OCI-LY3 (cell line): ENCODE data around the gene GBX2.

Experiments used
- H2AFZ ChIP-seq: fragments of 200-600, 300-600 bp; shearing (Covaris generic); 2 replicates; pipeline ENCODE4 v1.6.0; 2014; ENCODE audit warnings: antibody characterized with exemption, low read depth, low read length
- H3K27ac ChIP-seq: fragments of 200-600, 300-600 bp; sonication (generic); 2 replicates; pipeline ENCODE4 v1.5.1; 2014; ENCODE audit warnings: mild to moderate bottlenecking, low read length, moderate library complexity, mixed read lengths
- H3K27me3 ChIP-seq: fragments of 200-600, 300-600 bp; sonication (generic); 2 replicates; pipeline ENCODE4 v1.6.1; 2014; ENCODE audit warnings: low read depth, low read length, mixed read lengths
- H3K36me3 ChIP-seq: fragments of 200-600, 300-600 bp; sonication (generic); replicated peaks from 2 replicates; pipeline ENCODE3; 2014; ENCODE audit warnings: low read depth, low read length, mixed read lengths
- H3K4me1 ChIP-seq: fragments of 300-600, 200-600 bp; sonication (generic); 2 replicates; pipeline ENCODE4 v1.6.1; 2014; ENCODE audit warnings: low read length, mixed read lengths
- H3K4me2 ChIP-seq: fragments of 200-600, 300-600 bp; sonication (generic); 2 replicates; pipeline ENCODE4 v1.6.1; 2014; ENCODE audit warnings: low read length, mixed read lengths
- H3K4me3 ChIP-seq: fragments of 300-600, 200-600 bp; sonication (generic); 2 replicates; pipeline ENCODE4 v1.5.1; 2014; ENCODE audit warnings: antibody characterized with exemption, mild to moderate bottlenecking, low read length, moderate library complexity
- H3K79me2 ChIP-seq: fragments of 300-600, 200-600 bp; shearing (Covaris generic); 2 replicates; pipeline ENCODE4 v1.6.1; 2014; ENCODE audit warnings: mild to moderate bottlenecking, low read length, mixed read lengths
- H3K9ac ChIP-seq: fragments of 300-600, 200-600 bp; shearing (Covaris generic); 2 replicates; pipeline ENCODE4 v1.6.0; 2014; ENCODE audit warnings: mild to moderate bottlenecking, low read length, moderate library complexity
- H3K9me3 ChIP-seq: fragments of 200-600, 300-600 bp; shearing (Covaris generic); 2 replicates; pipeline ENCODE4 v1.6.1; 2014; ENCODE audit warnings: low read length, mixed read lengths; ENCODE audit not compliant: insufficient read depth
- H4K20me1 ChIP-seq: fragments of 200-600, 300-600 bp; sonication (generic); 2 replicates; pipeline ENCODE4 v1.6.1; 2016; ENCODE audit warnings: low read length, mixed read lengths; ENCODE audit not compliant: insufficient read depth
- EZH2phosphoT487 ChIP-seq: fragments of 200-600 bp; shearing (Covaris generic); IDR thresholded peaks from 2 replicates; pipeline ENCODE4 v1.6.1; 2018; ENCODE audit warnings: antibody characterized with exemption, mixed run types, low read depth
- TF ChIP-seq, protein P1 (sequence below): fragments of 200-600, 300-600 bp; sonication (generic); IDR thresholded peaks from 2 replicates; pipeline ENCODE4 v1.5.1; 2014; ENCODE audit warnings: antibody characterized with exemption, low read length, low read depth

Gene GBX2

DNA sequence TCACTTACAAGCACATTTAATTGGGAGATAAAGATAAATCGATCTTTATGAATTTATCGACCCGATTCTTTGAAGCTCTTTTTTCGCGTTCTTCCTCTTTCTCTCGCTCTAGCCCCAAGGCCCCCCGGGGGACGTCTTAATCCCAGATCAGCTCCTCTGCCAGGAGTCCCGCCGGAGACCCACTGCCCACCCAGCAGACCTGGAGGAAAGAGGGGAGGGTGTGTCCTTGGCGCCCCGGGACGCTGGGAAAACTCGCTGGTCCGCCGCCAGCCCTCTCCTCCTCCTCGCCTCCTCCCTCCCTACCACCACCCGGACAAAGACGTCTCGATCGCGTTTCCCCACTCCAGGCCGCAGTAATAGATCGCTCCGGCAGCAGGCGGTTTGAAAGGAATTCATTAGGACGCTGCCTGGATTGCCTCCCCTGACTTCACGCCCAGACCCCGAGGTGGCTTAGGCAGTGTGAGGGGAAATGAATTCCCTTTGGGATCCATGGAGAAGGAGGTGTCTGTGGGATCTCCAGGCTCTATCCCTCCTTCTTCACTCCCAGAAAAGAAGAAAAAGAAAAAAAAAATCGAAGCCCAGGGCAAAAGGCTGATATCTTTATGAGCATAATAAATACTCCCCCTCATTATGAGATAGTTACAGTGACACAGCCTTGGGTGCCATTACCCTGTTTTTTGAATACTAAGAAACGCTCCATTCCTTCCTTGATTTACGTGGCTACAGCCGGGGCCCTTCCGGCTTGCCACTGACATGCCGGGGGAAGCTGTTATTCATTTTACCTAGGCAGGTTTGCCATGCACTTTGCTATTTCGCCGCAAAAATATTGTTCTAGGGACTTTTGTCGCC is 1.8 kb upstream of the GBX2 start:
- no peak overlapping the region for H3K4me2 ChIP-seq
- H3K4me3 ChIP-seq: no peak overlapping the region
- no peak overlapping the region for H2AFZ ChIP-seq
- no peaks in the 10 kb centered on the region for H4K20me1 ChIP-seq
- H3K9me3 ChIP-seq: no peaks in the 10 kb centered on the region
- H3K27ac ChIP-seq: no peak overlapping the region
- no peak overlapping the region for H3K9ac ChIP-seq
- TF ChIP-seq, protein P1, sequence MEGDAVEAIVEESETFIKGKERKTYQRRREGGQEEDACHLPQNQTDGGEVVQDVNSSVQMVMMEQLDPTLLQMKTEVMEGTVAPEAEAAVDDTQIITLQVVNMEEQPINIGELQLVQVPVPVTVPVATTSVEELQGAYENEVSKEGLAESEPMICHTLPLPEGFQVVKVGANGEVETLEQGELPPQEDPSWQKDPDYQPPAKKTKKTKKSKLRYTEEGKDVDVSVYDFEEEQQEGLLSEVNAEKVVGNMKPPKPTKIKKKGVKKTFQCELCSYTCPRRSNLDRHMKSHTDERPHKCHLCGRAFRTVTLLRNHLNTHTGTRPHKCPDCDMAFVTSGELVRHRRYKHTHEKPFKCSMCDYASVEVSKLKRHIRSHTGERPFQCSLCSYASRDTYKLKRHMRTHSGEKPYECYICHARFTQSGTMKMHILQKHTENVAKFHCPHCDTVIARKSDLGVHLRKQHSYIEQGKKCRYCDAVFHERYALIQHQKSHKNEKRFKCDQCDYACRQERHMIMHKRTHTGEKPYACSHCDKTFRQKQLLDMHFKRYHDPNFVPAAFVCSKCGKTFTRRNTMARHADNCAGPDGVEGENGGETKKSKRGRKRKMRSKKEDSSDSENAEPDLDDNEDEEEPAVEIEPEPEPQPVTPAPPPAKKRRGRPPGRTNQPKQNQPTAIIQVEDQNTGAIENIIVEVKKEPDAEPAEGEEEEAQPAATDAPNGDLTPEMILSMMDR: no peak
- no peak for TF ChIP-seq EZH2phosphoT487
- no peaks in the 10 kb centered on the region for H3K4me1 ChIP-seq
- H3K79me2 ChIP-seq: no peaks in the 10 kb centered on the region
- H3K36me3 ChIP-seq: no peaks in the 10 kb centered on the region
- H3K27me3 ChIP-seq: no peaks in the 10 kb centered on the region

DNA sequence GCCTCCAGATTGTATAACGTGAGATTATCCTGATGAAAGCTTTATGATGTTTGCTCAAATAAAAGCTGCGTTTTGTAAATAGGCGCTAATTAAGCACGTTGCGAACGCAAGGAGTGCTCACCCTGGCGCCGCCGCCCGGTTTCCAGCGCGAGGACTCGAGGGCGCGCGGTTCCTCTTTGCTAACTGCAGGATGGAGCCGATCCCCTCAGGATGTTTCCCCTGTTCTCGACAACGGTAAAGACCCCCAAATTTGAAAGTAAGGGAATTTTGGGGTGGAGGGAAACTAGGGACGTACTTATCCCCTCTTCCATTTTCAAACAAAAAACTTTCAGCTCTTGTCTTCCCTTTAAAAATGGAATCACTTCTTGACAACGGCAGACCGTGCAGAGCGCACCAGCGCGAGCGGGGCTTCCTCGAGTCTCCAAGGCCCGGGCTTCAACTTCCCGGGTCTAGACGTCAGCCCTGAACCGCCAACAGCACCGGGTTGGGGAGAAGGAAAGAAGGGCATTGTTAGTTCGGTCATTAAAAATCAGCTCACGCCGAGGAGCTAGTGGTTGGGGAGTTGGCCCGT is 1.1 kb upstream of the GBX2 start:
- Histone ChIP-seq H3K4me1 (no peaks in the 10 kb centered on the region), H2AFZ (no peak overlapping the region), H3K27me3 (no peaks in the 10 kb centered on the region), H3K4me3 (no peak overlapping the region), H4K20me1 (no peaks in the 10 kb centered on the region), H3K9me3 (no peaks in the 10 kb centered on the region), H3K9ac (no peak overlapping the region), H3K27ac (no peak overlapping the region), H3K79me2 (no peaks in the 10 kb centered on the region), H3K36me3 (no peaks in the 10 kb centered on the region), H3K4me2 (no peak overlapping the region)
- TF ChIP-seq, protein P1: no peak
- no peak for TF ChIP-seq EZH2phosphoT487

DNA sequence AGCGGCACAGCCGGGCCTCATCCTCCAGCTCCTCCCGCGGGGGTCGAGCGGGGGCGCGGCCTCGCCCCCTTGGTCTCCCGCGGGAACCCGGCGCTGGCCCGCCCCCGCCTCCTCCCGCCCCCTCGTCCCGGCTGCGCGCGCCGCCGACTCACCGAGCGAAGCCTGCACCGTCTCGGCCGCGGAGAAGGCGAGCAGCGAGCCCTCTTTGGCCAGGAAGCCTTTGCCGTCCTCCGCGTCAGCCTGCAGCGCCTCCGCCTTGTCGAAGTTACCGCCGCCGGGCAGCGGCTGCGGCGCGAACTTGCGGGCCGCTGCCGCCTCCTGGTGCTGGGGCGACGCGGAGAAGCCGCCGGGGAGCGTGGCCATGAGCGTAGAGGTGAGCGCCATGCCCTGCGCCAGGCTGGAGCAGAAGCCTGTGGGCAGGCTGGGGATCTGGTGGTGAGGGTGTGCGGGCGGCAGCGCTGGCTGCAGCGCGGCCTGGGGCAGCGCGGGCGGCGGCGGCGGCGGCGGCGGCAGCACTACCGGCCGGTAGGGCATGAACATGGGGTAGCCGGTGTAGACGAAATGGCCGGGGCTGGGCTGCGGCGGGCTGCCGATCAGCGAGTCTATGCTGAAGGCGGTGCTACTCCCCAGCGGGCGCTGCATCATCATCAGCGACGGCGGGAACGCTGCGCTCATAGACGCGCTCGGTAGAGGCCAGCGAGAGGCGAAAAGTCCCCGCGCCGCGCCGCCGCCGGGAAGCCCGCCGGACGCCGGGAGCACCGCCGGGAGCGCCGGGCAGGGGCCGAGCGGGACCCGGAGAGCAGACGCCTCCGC is 683 bp downstream of the GBX2 start:
- H4K20me1 ChIP-seq: no peaks in the 10 kb centered on the region
- no peak overlapping the region for H3K9ac ChIP-seq
- TF ChIP-seq, protein P1: no peak
- H3K4me1 ChIP-seq: no peaks in the 10 kb centered on the region
- H3K27me3 ChIP-seq: no peaks in the 10 kb centered on the region
- H3K4me2 ChIP-seq: no peak overlapping the region
- H2AFZ ChIP-seq: no peak overlapping the region
- no peak overlapping the region for H3K27ac ChIP-seq
- no peaks in the 10 kb centered on the region for H3K36me3 ChIP-seq
- H3K9me3 ChIP-seq: no peaks in the 10 kb centered on the region
- H3K4me3 ChIP-seq: no peak overlapping the region
- H3K79me2 ChIP-seq: no peaks in the 10 kb centered on the region

DNA sequence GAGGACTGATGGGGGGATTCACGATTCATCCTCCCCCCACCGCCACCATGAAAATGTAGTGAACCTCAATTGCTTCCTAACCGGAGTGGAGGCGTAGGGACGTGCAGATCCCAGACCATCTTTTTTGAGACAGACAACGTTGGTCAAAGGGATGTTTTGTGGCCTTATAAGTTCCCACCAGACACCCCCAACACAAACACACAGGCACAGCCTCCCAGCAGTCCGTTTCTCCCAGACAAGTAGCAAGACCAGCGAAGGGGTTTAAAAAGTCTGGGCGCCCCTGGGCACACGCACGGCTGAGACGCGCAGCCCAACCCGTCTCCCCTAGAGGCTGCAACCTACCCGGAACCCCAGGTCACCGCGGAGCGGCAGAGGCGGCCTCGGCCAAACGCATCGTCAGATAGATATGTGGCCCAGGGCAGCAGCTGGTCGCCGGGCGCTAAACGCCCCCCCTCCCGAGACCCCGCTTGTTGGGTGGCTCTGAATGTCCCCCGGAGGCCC is 1.3 kb downstream of the GBX2 start:
- Histone ChIP-seq H3K27me3 (no peaks in the 10 kb centered on the region), H2AFZ (no peak overlapping the region), H3K27ac (no peak overlapping the region), H3K4me1 (no peaks in the 10 kb centered on the region), H3K9me3 (no peaks in the 10 kb centered on the region), H4K20me1 (no peaks in the 10 kb centered on the region), H3K4me3 (no peak overlapping the region), H3K9ac (no peak overlapping the region), H3K36me3 (no peaks in the 10 kb centered on the region), H3K79me2 (no peaks in the 10 kb centered on the region), H3K4me2 (no peak overlapping the region)
- TF ChIP-seq EZH2phosphoT487: no peak
- TF ChIP-seq, protein P1: no peak
